Cardiac fibroblast (primary cell): ENCODE data around the gene PZP.

Experiments used
- DNase-seq, 2 donors: peaks; one replicate each; pipeline versions ENCODE4 v3.0.0 to v3.0.0-alpha.2; 2010; ENCODE audit warnings: low read depth in 2 of 2
- H3K4me3 ChIP-seq, 2 donors: replicated peaks in 1 of 2; 1 replicate in 1 of 2; 2 replicates in 1 of 2; pipeline ENCODE4 v1.5.1; 2011; ENCODE audit warnings: low read depth in 2 of 2, low read length in 2 of 2, mild to moderate bottlenecking in 2 of 2, moderate library complexity in 1 of 2
- CTCF ChIP-seq: IDR thresholded peaks from one replicate; pipeline ENCODE4 v1.5.1; 2011; ENCODE audit warnings: low read depth, mild to moderate bottlenecking, low read length, inconsistent platforms

The PZP gene

DNA sequence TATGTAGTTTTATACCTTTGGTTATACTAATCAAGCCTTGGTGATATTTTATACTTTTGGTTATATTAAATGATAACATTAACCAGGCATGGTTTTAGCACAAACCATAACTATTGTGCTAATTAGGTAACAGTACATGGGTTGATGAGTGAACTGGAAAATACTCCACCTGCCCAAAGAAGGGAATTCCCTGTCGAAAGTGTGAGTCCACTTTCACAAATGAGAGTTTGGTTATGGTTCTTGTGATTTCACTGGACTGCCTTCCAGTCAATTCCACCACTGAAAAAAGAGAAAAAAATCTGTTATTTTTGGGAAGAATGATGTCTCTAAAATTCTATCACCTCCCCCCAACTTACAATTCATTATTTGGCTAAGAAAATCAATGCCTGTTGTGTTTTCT, 102.1 kb downstream of the PZP start:
- H3K4me3 ChIP-seq: no peak overlapping the region
- DNase-seq: no peak
- no peak for TF ChIP-seq CTCF

DNA sequence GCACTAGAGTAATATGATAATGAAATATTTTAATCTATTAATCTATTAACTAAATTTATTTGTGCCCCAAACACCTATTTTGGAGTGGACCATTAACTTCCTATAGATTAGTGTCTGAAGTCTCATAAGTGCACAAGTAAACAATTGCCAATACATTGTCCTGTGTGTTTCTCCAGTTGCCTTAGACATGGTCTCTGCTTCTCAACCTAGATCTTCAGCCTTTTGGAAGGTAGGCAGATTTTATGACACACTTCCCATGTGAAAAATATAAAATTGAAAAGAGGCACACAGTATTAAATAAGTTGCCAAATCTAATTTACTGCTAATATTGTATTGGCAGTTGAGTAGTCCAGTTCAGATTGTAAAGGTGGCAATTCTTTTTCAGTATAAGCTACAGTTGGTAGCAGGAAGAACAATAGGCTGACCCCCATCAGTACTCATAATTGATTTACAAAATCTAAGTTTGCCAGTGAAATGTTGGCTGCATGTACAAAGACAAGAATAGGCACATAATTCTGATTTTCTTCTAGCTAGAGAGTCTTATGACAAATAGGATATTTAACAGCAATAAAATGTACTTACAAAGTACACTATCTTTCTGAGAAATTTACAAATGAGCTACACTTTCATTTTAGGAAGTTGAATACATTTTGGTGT, 103.3 kb downstream of the PZP start:
- no peak overlapping the region for H3K4me3 ChIP-seq
- no peak for TF ChIP-seq CTCF
- no peak for DNase-seq

GRCh38 chr12:9104087-9104486, 104.1 kb downstream of the PZP start:
- no peak overlapping the region for H3K4me3 ChIP-seq
- no peak for TF ChIP-seq CTCF
- no peak for DNase-seq

DNA sequence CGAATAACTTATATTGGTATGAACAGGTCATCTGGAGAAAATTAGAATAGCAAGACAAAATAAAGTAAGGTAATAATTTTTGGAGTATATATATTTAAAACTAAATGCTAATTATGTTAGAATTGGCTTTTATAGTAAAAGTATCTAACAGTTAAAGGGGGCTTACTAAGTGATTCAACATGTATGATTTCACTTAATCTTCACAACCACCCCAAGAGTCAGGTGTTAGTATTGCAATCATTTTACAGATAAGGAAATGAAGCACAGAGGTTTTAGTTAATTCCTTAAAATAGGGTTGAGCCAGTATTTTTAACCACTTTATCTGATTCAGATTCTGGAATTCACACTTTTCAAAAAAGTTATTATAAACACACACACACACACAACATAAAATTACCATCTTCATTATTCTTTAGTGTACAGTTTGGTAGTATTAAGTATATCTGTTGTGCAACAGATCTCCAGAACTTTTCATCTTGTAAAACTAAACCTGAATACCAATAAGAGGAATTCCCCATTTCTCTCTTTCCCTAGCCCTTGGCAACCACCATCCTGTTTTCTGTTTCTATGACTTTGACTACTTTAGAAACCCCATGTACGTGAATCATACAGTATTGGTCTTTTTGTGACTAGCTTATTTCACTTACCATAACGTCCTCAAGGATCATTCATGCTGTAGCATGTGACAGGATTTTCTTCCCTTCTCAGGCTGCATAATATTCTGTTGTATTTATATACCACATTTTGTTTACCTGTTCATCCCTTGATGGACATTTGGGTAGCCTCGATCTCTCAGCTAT, 104.9 kb downstream of the PZP start:
- no peak for DNase-seq
- no peak overlapping the region for H3K4me3 ChIP-seq

DNA sequence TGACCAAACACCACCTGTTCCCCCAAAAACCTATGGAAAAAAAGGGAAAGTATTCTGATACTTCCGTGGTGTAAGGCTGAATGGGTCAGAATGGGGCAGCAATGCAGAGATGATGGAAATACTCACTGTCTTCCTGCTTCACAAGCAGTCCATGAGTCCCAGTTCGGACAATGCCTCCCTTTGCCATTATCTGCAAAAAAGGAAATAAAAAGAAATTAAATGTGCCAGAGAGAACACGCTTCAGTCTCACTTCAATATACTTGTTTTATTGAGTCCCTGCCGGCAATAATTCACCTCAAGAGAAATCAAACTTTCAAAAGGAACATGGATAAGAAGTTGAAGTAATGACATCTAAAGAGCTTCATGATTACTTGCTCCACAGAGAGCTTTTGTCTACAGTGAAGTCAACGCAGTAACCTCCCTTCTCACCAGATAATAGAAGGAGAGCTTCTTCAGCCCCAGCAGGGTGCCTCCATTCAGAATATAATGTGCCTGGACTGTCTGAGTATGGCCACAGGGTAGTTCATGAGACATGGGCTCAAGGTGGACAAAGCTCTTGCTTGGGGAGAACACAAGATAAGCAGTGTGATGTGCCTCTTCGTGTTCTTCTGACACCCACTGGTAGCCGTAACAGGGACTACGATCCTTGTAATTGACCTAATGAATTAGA, 107.0 kb downstream of the PZP start:
- no peak for TF ChIP-seq CTCF
- H3K4me3 ChIP-seq: no peak overlapping the region
- no peak for DNase-seq

More for the DNA sequence above, 104.9 kb downstream of the PZP start:
- no peak for TF ChIP-seq CTCF

GRCh38 chr12:9099552-9100190, 108.5 kb downstream of the PZP start:
- no peak for DNase-seq
- no peak overlapping the region for H3K4me3 ChIP-seq
- TF ChIP-seq CTCF: no peak
